GM21529 (cell line): Measurements from ENCODE around the gene PPCDC.
"Not testable (repeated sequence)": the region's sequence is repeated elsewhere in the genome, so short reads cannot be mapped to it uniquely, and the experiment has no call there.

Experiments used
- ATAC-seq: cut with Tn5 transposase; IDR thresholded peaks from one replicate; pipeline ENCODE4 v1.9.1; 2021; ENCODE audit not compliant: unreplicated experiment

PPCDC gene

DNA sequence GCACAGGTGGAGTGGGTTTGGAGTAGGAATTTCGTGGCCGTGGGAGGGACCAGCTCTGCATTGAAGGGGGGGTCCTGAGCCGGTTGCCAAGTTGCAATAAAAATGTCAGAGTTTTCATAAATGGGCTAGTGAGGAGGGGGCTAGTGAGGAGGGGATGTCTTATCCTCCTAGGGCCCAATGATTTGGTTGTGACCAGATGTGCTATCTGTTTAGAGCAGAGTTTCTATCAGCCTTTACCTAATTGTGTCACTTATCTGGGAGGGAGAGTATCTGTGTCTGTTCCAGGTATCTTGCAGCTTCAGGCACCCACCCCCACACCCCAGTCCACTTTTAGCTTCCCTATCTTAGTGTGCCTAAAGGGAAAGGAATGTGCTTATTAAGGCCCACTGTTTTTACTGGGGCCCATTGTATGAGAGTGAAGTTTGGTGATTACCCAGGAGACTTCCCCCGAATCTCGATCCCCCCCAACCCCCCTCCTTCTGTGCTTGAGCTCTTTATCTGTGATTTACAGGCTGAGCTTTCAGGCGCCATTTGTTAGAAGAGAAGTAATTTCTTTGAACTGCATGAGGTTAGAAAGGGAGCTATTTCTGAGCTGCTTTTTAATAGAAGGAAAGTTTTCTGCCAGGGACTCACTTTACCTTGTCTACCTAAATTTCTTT, 42.6 kb downstream of the PPCDC start:
- ATAC-seq: no peak

DNA sequence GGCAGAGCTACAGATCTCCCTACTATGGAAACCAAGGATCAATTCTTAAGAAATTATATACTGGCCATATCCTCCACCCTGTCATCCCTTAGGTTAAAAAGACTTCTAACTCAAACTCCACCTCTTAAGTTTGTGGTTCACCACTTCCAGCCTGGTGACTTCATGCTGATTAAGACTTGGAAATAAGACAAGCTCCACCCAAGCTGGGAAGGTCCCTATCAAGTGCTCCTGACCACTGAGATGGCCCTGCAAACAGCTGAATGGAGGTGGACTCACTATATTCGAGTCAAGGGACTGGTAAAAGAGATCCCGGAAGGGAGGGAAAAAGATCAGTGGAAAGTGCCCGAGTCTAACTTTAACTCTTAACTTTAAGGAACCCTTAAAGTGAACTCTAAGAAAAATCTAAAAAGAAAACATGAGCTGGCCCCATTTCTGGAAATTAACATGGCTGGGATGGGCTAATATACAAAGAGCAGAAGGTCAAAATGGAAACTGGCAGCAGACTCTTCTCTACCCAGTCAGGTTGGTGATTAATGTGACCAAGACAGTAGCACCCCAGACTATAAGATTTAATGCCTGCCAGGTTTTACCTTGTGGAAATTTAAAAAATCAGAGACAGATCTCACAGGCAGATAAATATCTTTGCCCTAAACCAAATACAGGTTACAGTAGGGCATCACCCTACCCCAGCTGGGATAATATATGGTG, 43.9 kb downstream of the PPCDC start:
- ATAC-seq: no peak

DNA sequence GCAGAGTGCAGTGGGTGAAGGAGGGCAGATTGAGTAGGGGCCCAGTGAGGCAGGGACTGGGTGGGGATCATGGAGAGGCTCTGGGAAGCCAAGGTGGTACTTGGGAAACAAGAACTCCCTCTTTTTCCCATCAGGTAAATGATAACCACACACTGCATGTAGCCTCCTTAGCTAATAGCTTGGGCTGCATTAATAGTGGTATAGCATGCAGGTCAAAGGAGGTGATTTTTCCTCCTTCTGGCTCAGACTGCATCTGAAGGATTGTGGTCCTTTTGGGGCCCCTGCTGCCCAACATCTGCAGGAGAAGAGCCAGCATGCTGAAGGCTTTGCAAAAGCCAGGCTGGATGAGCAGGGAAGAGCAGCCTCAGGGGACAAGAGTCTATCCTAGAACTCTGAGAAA, 45.4 kb downstream of the PPCDC start:
- no peak for ATAC-seq

DNA sequence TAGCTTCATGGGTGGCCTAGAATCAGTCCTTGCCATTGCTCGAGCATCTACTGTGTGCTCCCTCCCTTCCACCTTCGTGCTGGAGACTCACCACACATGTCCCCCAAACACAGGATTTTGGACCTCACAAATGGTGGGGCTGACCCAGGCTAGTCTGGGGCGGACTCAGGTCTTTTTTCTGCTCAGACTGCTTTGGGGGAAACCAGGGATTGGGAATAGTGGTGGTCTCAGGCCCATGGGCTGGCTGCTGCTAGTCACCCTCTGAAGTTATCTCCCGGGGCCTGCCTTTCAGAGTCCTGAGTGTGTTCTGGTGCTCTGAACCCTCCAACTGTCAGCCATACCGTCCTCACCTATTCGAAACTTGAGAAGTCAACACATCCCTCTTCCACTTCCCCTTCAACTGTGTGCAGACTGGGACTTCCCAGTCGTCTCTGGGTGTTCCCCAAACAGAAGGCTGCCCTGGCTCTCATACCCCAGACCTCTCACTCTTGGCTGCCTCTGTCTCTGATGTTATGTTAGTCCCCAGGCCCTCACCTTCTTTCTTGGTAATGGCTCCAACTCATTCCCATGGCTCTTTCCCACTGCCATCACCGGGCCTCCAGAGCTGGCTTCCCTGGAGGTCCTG, 46.0 kb downstream of the PPCDC start:
- peak; percentile 88 for ATAC-seq

DNA sequence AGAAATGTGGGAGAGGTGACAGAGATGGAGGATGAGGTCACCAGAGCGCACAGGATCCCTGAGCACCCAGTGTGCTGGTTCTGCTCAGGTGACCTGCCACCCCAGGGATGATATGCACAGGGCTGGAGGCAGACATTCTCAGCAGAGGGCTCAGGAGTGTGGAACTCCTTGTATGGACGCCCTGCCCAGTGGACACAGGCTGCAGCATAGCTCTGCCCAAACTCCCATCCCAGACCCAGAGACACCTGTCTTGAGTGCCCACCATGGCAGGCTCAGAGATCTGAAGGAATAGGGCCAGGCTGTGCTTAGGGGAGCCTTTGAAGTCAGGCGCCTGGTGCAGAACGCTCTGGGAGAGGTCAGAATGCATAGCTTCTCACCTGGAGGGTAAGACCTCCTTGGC, 47.3 kb downstream of the PPCDC start:
- ATAC-seq: no peak

DNA sequence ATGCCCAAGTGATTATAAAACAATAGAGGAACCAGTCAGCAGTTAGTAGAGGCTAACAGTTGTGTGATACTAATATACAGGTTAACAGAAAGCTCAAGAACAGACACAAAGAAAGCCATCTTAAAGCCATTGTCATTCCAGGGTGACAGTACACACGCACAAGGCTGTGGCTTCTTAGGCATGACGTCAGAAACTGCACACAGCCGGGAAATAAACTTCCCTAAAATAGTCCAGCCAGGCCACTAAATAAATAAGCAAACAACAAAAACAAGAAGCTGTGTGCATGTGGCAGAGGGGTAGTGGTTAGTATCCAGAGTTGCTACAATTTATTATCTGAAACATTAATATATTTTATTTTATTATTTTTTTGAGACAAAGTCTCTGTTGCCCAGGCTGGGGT, 49.8 kb downstream of the PPCDC start:
- ATAC-seq: no peak

DNA sequence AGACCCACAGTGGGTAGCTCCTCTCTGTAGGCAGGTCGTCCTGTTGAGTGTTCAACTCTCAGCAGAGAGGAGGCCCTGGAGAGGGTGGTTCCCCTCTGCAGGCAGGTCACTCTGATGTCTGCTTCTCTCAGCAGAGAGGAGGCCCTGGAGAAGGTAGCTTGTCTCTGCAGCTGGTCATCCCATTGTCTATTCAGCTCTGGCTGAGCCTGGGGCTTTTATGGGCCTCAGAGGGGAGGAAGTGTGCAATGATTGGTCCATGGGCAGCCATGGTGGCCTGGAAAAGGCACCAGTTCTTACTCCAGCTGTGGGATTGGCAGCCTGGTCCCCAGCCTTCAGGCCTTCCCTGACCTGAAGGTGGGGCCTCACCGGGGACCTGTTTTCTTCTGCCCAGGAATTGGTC, 52.9 kb downstream of the PPCDC start:
- no peak for ATAC-seq

DNA sequence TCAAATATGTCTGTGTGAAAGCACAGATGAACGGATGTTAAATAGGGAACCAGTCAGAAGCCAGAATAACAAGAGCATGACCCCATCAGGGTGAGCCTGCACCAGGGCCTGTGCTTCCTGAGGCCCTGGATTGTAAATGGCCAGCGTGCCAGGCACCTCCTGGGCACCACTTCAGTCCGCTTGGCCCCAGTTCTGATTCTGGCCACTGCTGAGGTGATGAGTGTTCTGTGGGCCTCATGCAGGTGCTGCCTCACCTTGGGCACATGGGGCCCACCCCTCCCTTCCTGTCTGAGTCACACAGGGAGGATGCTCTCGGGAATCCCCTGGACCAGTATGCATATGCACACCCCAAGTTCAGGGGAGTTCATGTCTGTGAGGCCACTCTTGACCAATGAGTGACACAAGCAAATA, 54.2 kb downstream of the PPCDC start:
- not testable (repeated sequence) for ATAC-seq

DNA sequence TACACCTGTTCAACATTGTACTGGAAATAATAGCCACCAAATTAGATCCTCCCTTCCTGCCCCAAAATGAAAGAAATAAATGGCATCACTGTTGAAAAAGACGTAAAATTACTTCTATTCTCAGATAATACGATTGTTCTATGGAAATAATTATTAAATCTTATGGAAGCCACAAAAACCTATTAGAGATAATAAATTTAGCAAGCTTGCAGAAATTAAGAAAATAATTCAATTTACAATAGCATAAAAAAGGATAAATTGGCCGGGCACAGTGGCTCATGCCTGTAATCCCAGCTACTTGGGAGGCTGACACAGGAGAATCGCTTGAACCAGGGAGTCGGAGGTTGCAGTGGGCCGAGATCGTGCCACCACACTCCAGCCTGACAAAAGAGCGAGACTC, 57.8 kb downstream of the PPCDC start:
- ATAC-seq: no peak

DNA sequence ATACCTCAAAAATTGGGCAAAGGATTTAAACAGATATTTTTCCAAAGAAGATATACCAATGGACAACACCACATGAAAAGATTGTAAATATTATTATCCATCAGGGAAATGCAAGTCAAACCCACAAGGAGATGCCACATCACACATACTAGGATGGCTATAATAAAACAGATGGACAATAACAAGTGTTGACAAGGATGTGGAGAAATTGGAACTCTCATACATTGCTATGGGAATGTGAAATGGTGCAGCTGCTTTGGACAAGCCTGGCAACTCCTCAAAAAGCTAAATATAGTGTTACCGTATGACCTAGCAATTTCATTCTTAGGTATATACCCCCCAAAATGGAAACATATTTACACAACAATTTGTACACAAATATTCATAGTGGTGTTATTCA, 59.3 kb downstream of the PPCDC start:
- no peak for ATAC-seq

DNA sequence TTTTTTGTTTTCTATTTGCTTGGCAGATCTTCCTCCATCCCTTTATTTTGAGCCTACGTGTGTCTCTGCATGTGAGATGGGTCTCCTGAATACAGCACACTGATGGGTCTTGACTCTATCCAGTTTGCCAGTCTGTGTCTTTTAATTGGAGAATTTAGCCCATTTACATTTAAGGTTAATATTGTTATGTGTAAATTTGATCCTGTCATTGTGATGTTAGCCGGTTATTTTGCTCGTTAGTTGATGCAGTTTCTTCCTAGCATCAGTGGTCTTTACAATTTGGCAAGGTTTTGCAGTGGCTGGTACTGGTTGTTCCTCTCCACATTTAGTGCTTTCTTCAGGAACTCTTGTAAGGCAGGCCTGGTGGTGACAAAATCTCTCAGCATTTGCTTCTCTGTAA, 62.3 kb downstream of the PPCDC start:
- ATAC-seq: not testable (repeated sequence)

DNA sequence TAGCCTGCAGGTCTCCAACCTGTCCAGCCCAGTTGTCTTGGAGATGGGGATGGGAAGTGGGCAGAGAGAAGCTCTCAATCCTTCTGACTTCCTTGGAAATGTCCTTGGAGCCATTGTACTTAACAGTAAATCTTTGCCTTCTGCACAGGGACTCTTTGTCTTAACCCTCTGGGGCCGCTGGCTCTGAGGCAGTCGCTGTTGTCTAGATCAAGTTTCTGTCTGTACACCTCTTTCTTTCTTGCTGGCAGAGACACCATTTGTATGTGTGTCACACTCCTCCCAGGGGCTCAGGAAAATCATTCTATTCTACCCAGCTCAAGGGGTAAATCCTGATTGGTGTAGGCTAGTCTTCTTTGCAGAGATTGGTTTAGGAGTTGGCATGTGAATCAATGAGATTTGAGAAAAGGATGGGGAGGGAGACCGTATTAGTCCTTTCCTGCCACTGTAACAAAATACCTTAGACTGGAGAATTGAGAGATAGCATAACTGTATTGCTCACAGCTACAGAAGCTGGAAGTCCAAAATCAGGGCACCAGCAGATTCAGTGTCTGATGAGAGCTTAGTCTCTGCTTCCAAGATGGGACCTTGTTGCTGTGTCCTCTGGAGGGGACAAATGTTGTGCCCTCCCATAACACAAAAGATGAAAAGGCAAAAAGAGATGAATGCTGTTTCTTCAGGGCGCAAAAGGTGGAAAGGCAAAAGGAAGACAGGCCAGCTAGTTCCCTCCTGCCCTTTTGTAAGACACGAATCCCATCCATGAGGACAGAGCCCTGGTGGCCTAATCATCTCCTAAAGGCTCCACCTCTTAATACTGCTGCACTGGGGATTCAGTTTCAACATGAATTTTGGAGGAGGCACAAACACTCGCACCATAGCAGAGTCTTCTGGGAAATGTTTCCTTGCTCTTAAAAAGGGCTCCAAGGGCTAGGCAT, 66.3 kb downstream of the PPCDC start:
- ATAC-seq: no peak

DNA sequence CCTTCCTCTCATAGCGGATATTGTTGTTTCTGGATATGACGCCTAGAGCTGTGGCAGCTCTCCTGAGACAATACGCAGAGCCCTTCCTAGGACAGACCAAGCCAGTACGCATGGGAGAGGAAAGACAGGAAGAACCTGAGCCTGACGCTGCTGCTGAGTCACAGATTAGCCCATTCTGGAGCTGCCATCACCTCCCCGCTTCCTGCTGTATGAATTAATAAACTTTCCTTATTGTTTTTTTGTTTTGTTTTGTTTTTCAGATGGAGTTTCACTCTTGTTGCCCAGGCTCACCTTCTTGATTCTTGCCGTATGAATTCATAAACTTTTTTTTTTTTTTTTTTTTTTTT, 67.0 kb downstream of the PPCDC start:
- ATAC-seq: no peak

DNA sequence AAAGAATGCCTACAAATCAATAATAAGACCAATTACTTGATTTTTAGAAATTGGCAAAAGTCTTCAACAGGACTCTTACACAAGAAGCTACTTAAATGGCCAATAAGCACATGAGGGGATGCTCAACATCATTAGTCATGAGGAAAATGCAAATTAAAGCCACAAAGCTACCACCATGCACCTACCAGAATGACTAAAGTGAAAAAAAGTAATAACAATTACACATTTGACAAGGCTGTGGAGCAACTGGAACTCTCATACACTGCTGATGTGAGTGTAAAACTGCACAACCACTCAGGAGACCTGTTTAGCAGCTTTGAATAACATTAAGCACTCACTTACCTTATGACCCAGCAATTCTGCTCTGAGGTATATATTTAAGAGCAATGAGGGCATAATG, 68.4 kb downstream of the PPCDC start:
- peak; percentile 39 for ATAC-seq

DNA sequence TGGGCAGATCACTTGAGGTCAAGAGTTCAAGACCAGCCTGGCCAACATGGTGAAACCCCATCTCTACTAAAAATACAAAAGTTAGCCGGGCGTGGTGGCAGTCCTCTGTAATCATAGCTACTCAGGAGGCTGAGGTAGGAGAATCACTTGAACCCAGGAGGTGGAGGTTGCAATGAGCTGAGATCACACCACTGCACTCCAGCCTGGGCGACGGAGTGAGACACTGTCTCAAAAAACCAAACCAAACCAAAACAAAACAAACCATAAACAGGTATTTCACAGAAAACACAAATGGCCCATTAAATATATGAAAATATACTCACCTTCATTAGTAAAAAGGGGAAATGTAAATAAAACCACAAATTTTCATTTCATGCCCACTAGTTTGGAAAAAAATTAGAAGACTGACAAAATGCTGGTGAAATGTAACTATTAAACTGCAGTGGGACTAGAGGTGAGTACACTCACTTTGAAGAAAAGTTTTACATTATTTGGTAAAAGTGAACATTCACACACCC, 71.6 kb downstream of the PPCDC start:
- ATAC-seq: peak; percentile 29

DNA sequence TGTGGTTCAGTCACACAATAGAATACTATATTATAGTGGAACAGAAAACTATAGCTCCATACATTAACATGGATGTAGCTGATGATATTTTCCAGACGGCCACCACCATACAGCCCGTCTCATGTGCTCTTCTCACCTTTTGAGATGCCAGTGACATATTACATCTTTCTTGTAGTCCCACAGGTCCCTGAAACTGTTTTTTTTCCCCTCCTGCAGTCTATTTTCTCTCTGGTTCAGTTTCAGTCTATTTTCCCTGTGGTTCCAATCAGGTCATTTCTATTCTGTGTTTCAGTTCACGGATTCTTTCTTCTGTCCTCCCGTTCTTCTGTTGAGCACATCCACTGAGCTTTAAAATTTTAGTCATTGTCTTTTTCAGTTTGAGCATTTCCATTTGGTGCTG, 72.2 kb downstream of the PPCDC start:
- peak; percentile 57 for ATAC-seq

DNA sequence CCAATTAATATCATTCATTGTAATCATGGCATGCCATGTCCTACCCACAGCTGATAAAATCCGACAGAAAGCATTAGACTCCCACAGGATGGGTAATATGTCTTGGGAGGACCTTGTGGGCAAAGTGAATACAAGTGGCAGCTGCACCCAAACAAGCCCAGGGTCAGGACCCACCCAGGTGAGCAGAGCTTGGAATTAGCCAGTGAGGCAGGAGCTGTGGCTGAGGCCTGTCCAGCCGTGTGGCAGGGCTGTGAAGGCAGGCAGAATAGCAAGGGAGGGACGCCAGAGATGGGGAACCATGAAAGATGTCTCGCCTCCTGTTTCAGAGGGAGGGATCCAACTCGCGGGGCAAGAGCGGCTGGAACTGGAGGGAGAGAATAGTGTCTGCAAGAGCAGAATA, 74.5 kb downstream of the PPCDC start:
- no peak for ATAC-seq

DNA sequence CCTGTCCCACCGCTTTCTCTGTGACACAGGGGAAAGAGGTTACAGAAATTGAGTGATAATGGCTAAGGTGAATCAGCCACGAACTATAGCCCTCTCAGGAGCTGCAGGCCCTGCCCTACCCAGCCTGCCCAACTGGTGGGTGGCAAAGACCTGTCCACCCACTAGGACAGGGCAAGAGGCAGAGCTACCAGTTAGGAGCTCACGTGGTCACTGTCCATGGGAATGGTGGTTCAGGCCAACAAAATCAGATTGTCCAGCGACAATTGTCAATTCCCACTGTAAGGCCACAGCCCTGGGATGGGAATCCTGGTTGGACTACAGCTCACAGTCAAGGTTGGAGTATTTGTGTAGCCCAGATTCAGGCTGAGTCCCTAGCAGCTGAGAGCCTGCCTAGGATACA, 75.0 kb downstream of the PPCDC start:
- no peak for ATAC-seq
